ENCODE measurements around the gene REM2.

Gene REM2

DNA sequence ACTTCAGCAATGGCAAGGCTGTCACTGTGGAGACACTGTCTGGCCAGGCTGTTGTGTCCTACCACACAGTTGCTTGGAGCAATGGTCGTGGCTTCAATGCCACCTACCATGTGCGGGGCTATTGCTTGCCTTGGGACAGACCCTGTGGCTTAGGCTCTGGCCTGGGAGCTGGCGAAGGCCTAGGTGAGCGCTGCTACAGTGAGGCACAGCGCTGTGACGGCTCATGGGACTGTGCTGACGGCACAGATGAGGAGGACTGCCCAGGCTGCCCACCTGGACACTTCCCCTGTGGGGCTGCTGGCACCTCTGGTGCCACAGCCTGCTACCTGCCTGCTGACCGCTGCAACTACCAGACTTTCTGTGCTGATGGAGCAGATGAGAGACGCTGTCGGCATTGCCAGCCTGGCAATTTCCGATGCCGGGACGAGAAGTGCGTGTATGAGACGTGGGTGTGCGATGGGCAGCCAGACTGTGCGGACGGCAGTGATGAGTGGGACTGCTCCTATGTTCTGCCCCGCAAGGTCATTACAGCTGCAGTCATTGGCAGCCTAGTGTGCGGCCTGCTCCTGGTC lies 7.2 kb upstream of the REM2 start:
- H3K9me3 Mint-ChIP-seq = no peaks in the 10 kb centered on the region
- H3K4me1 Mint-ChIP-seq (ENCODE audit: low read depth) = peaks cover 19% of the 10 kb centered on the region
- intact Hi-C loops (cut with micrococcal nuclease) = no loop called here
- H3K27ac Mint-ChIP-seq = no peak overlapping the region
- H3K36me3 Mint-ChIP-seq (ENCODE audit: low read depth) = peaks cover 76% of the 10 kb centered on the region
- no peaks in the 10 kb centered on the region for H3K27me3 Mint-ChIP-seq
- no peak overlapping the region for H3K4me3 Mint-ChIP-seq

DNA sequence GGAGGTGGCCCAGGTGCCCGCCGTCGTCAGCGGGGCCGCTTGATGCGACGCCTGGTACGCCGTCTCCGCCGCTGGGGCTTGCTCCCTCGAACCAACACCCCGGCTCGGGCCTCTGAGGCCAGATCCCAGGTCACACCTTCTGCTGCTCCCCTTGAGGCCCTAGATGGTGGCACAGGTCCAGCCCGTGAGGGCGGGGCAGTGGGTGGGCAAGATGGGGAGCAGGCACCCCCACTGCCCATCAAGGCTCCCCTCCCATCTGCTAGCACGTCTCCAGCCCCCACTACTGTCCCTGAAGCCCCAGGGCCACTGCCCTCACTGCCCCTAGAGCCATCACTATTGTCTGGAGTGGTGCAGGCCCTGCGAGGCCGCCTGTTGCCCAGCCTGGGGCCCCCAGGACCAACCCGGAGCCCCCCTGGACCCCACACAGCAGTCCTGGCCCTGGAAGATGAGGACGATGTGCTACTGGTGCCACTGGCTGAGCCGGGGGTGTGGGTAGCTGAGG lies 6.0 kb upstream of the REM2 start:
- H3K27ac Mint-ChIP-seq = no peak overlapping the region
- H3K4me3 Mint-ChIP-seq = no peak overlapping the region
- intact Hi-C loops (cut with micrococcal nuclease) = no loop called here
- H3K36me3 Mint-ChIP-seq (ENCODE audit: low read depth) = peaks cover 76% of the 10 kb centered on the region
- H3K27me3 Mint-ChIP-seq = peaks cover 4% of the 10 kb centered on the region
- no peaks in the 10 kb centered on the region for H3K9me3 Mint-ChIP-seq
- H3K4me1 Mint-ChIP-seq (ENCODE audit: low read depth) = peaks cover 24% of the 10 kb centered on the region

DNA sequence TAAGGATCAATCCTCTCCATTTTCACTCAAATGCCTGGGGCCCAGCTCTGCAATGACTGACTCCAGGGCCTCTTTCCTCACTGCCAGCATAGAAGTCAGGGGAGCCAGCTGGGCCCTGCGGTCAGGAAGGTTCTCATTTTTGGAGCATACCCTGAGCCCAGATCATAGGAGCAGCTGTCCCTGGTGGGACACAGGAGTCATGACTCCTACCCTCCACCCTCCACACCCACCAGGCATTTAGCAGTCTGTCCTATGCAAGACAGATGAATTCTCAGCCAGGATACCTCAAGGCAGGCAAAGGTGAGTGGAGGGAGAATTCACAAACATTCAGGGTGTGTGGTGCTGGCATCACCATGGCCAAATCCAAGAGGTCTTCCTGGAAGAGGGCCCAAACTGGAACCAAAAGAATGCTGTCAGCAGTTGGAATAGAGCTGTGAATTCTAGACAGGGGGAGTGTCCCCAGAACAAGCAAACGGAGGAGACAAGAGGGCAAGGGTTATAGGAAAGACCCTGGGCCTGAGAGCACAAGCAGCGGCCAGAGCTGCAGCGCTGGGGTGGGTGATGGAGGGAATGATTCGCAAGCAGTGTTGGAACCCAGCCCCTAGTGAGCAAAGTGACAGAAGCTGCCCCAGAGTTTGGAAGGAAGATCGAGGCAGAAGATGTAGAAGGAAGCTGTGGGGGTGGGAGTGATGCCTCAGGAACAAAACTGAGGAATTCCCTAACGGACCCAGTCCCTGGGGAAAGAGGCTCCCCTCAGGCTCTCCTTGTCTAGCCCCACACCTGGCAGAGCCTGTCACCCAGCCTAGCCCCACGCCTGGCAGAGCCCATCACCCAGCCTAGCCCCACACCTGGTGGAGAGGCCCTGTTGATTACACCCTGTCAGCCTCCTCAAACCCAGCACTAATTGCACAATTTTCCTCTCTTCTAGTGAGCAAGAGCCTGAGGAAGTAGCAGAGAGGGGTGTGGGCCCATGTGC lies 4.5 kb upstream of the REM2 start:
- Mint-ChIP-seq H3K9me3 (no peaks in the 10 kb centered on the region), H3K4me3 (no peak overlapping the region), H3K27ac (no peak overlapping the region), H3K4me1 (ENCODE audit: low read depth) (peaks cover 26% of the 10 kb centered on the region), H3K27me3 (peaks cover 13% of the 10 kb centered on the region), H3K36me3 (ENCODE audit: low read depth) (peaks cover 62% of the 10 kb centered on the region)
- intact Hi-C loops (cut with micrococcal nuclease) = no loop called here

DNA sequence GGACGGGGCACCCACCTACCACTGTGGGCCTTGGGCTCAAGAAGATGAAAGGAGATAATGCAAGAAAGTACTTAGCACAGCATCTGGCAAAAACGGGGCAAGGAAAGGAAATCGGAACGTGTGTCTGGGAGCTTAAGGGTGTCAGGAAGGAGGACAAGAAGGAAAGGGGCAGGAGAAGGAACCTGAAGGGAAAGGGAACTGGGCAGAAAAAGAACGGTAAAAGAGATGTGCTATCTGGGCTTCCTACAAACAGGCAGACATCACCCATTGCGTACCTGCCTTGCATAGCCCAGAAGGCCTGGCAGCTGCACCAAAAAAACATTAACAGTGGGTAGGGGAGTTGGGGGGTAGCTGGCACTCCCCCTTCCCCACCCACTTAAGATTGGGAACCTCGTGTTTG lies 958 bp upstream of the REM2 start:
- H3K27ac Mint-ChIP-seq = peak overlapping the region; percentile 23
- intact Hi-C loops (cut with micrococcal nuclease) = no loop called here

DNA sequence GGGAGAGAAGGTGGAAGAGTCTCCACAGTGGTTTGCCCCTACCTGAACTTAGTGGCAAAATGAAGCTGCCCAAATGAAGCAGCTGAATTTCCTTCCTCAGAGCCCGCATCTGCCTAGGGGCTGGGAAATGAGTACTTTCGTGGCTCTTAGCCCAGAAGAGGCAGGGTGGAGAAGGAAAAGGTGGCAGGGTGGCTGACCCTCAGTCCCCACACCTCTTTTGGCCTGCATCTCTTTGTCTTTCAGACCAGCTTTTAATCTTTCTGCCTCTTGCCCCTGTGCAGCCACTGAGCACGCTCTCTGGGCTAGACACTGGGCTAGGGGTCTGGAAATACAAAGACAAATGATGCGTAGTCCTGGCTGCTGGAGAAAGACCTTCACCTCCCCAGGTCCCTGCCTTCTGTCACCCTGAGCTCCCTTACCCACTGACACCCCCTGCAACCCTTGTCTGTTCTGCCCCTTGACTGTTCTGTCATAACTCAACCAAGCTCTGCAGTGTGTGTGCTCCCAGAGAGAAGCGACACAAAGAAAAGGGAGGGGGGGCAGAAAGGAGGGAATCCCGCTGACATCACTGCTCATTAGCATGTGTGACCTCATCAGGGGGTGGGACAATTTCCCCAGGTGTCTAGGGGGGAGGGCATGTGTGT lies 371 bp upstream of the REM2 start:
- Mint-ChIP-seq H3K4me3 (no peak overlapping the region), H3K27ac (peak overlapping the region; percentile 71), H3K4me1 (ENCODE audit: low read depth) (peaks cover 52% of the 10 kb centered on the region), H3K36me3 (ENCODE audit: low read depth) (peaks cover 21% of the 10 kb centered on the region), H3K9me3 (no peaks in the 10 kb centered on the region), H3K27me3 (peaks cover 30% of the 10 kb centered on the region)
- intact Hi-C loops (cut with micrococcal nuclease) = no loop called here

More for the DNA sequence above, 958 bp upstream of the REM2 start:
- H3K9me3 Mint-ChIP-seq = no peaks in the 10 kb centered on the region
- H3K27me3 Mint-ChIP-seq = peaks cover 28% of the 10 kb centered on the region
- H3K4me3 Mint-ChIP-seq = no peak overlapping the region
- H3K4me1 Mint-ChIP-seq (ENCODE audit: low read depth) = peaks cover 49% of the 10 kb centered on the region
- H3K36me3 Mint-ChIP-seq (ENCODE audit: low read depth) = peaks cover 27% of the 10 kb centered on the region

DNA sequence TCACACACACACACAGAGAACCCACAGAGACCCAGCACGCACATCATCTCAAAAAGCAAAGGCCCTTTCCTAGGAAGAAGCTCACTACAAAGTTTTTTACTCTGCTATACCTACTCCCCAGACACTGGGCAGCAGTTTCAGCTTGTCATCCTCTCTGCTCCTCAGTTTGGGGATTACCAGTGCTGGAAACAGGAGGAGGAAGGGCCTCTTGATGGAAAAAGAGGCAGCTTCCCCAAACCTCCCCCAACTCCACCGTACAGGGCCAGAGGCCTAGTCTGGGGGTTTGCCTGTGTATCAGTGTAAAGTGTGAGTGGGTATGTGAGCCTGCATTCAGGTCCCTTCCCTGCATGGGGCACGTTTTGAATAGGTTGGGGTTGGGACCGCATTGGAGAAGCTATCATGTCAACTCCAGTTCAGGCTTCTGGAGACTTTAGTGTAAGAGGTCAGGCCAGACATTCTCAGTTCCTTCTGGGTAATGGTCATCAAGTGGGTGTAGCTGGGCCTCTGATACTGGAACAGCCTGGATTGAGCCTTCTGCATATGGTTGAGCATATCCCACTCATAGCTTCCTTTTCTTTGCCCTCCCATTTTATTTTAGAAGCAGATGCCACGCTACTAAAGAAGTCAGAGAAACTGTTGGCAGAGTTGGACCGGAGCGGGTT lies 1.2 kb downstream of the REM2 start:
- Mint-ChIP-seq H3K36me3 (ENCODE audit: low read depth) (peaks cover 5% of the 10 kb centered on the region), H3K27ac (peak overlapping the region; percentile 71), H3K4me1 (ENCODE audit: low read depth) (peaks cover 52% of the 10 kb centered on the region), H3K27me3 (peaks cover 32% of the 10 kb centered on the region), H3K4me3 (no peak overlapping the region), H3K9me3 (no peaks in the 10 kb centered on the region)
- intact Hi-C loops (cut with micrococcal nuclease) = no loop called here

DNA sequence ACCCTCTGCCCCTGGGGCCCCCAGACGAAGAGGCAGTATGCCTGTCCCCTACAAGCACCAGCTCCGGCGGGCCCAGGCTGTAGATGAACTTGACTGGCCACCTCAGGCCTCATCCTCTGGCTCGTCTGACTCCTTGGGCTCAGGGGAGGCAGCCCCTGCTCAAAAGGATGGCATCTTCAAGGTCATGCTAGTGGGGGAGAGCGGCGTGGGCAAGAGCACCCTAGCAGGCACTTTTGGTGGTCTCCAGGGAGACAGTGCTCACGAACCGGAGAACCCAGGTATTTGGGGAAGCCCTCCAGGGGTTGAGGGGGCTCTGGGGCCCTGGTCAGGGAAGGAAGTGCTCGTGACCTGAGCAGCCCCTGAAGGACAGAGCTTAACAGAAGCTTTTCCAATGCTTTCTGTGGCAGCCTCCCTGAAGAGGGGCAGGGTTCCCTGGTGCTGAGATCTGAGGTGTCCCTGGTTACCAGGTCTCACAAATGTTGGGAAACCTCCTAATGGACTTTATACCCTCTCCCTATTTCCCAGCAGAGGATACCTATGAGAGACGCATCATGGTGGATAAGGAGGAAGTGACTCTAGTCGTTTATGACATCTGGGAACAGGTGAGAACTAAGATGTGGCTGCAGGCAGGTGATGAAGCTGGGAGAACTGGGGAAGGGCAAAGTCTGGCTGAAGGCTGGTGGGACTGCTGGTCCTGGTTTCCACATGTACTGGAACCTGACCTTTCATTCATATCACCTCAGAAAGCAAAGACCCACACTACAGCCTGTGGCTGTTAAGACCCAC lies 1.9 kb downstream of the REM2 start:
- Mint-ChIP-seq H3K9me3 (no peaks in the 10 kb centered on the region), H3K4me3 (no peak overlapping the region), H3K36me3 (ENCODE audit: low read depth) (no peaks in the 10 kb centered on the region), H3K4me1 (ENCODE audit: low read depth) (peaks cover 52% of the 10 kb centered on the region), H3K27ac (peak overlapping the region; percentile 71), H3K27me3 (peaks cover 32% of the 10 kb centered on the region)
- intact Hi-C loops (cut with micrococcal nuclease) = no loop called here

DNA sequence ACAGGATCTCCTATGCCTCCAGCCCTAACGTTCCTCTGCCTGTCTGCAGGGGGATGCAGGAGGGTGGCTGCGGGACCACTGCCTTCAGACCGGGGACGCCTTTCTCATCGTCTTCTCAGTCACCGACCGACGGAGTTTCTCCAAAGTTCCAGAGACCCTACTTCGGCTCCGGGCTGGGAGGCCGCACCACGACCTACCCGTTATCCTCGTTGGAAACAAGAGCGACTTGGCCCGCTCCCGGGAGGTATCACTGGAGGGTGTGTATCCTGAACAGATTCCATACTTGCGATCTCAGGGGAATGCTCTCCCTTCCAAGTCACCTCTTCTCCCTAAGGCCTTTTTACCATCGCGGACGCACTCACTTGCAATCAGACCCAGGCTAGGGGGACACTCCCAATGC lies 3.0 kb downstream of the REM2 start:
- peak overlapping the region; percentile 71 for H3K4me3 Mint-ChIP-seq
- peaks cover 52% of the 10 kb centered on the region for H3K4me1 Mint-ChIP-seq (ENCODE audit: low read depth)
- H3K9me3 Mint-ChIP-seq = no peaks in the 10 kb centered on the region
- intact Hi-C loops (cut with micrococcal nuclease) = no loop called here
- H3K27me3 Mint-ChIP-seq = peaks cover 32% of the 10 kb centered on the region
- no peaks in the 10 kb centered on the region for H3K36me3 Mint-ChIP-seq (ENCODE audit: low read depth)
- H3K27ac Mint-ChIP-seq = peak overlapping the region; percentile 6

DNA sequence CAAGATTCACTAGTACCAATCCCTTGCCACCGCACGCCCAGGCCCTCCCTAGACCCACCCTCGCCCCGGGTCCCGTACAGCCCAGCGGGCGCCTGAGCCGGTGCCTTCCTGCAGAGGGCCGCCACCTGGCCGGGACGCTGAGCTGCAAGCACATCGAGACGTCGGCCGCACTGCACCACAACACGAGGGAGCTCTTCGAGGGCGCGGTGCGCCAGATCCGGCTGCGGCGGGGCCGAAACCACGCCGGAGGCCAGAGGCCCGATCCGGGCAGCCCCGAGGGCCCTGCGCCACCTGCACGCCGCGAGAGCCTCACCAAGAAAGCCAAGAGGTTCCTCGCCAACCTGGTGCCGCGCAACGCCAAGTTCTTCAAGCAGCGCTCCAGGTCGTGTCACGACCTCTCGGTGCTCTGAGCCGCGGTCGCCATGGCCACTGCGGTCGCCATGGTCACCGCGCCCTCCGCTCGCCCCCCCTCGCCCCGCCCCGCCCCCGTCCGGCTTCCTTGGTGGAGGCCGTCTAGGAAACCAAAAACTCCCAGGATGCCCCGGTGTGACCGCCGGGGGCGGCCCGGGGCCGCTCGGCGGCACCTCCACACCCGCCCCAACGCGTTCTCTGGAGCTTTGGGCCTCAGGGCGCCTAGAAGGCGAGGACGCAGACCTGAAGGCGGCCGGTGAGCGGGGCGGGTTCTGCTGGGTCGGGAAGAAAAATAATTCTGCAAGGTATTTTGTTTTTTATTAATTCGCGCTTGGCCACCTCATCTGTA lies 3.7 kb downstream of the REM2 start:
- Mint-ChIP-seq H3K4me1 (ENCODE audit: low read depth) (peaks cover 50% of the 10 kb centered on the region), H3K4me3 (peak overlapping the region; percentile 71), H3K36me3 (ENCODE audit: low read depth) (no peaks in the 10 kb centered on the region), H3K9me3 (no peaks in the 10 kb centered on the region), H3K27ac (peak overlapping the region; percentile 71), H3K27me3 (peaks cover 32% of the 10 kb centered on the region)
- intact Hi-C loops (cut with micrococcal nuclease) = no loop called here

DNA sequence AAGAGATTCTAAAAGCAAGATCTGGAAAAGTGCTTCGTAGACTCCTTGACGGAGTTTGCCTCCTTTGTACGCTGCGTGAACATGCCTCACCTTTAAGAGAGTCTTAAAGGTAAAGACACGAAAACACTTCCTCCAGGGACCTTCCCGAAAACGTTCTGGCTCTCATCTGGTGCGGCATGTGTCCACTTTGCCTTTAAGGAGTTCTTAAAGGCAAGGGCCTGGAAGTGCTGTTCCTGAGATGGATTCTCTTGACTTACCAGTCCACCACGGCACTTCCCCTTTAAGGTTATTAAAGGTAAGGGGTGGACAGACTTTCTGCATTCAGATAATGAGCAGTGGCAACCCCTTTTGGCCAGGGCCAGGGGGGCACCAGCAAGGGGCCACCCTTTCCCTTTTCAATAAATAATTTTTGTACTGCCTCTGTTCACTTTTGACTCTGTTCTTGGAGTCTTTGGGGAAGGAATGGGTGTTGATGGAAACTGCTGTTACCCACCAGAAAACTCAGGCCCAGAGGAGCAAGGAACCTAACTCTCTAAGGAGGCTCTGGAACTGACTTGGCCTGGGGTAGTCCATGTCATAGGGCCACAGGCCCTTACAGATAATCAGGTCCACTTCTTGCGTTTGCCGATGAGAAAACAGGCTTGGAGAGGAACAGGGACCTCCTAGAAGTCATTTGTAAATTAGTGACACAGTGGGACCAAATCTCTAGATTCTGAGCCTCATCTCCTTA lies 4.4 kb downstream of the REM2 start:
- Mint-ChIP-seq H3K27me3 (peaks cover 24% of the 10 kb centered on the region), H3K9me3 (no peaks in the 10 kb centered on the region), H3K4me1 (ENCODE audit: low read depth) (peaks cover 44% of the 10 kb centered on the region), H3K27ac (peak overlapping the region; percentile 71), H3K36me3 (ENCODE audit: low read depth) (peaks cover 3% of the 10 kb centered on the region), H3K4me3 (peak overlapping the region; percentile 71)
- intact Hi-C loops (cut with micrococcal nuclease) = no loop called here

DNA sequence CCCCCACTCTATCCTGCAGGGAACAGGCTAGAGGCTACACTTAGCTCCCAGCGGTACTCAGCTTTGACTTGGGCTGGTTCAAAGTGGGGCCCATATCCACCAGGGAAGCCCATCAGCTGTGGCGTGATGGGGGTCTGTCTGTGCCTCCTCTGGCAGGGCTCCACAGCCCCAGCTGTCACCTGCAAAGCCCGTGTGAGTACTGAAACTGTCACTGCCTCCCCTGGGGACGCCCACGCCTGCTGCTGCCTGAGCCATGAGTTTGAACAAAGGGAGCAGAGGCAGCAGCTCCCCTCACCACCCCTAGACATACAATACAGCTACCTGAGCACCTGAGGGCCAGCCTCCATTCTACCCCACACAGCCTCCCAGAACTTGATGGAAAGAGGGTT lies 5.0 kb downstream of the REM2 start:
- Mint-ChIP-seq H3K27ac (no peak overlapping the region), H3K36me3 (ENCODE audit: low read depth) (peaks cover 8% of the 10 kb centered on the region), H3K4me3 (no peak overlapping the region), H3K9me3 (no peaks in the 10 kb centered on the region), H3K4me1 (ENCODE audit: low read depth) (peaks cover 39% of the 10 kb centered on the region), H3K27me3 (peaks cover 21% of the 10 kb centered on the region)
- intact Hi-C loops (cut with micrococcal nuclease) = no loop called here

DNA sequence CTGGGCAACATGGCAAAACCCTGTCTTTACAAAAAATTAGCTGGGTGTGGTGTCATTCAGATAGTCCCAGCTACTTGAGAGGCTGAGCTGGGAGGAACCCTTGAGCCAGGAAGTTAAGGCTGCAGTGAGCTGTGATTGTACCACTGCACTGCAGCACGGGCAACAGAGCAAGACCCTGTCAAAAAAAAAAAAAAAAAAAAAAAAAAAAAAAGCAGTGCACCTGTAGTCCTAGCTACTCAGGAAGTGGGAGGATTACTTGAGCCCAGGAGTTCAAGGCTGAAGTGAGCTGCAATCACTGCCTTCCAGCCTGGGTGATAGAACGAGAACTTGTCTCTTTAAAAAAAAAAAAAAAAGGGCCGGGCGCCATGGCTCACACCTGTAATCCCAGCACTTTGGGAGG lies 5.6 kb downstream of the REM2 start:
- Mint-ChIP-seq H3K27me3 (peaks cover 19% of the 10 kb centered on the region), H3K4me1 (ENCODE audit: low read depth) (peaks cover 32% of the 10 kb centered on the region), H3K4me3 (no peak overlapping the region), H3K27ac (no peak overlapping the region), H3K9me3 (no peaks in the 10 kb centered on the region), H3K36me3 (ENCODE audit: low read depth) (peaks cover 14% of the 10 kb centered on the region)
- intact Hi-C loops (cut with micrococcal nuclease) = no loop called here
